ENCODE data around the gene FHOD3.

The FHOD3 gene

DNA sequence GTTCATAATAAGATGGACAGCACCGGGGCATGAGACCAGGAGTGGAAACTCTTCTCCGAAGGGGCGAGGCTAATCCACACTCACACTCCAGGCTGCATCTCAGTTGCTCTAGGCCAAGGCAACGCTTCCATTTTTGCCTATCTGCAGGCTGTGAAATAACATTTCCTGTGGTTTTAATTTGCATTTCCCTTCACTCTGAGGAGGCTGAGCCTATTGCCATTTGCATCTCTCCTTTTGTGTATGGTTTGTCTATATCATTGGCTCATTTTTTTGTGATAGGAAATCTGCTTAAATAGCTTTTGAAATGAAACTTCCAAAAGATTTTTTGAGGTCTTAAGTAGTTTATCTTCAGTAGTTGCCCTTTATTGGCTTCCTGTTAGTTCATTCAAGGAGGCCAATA is 473.7 kb downstream of the FHOD3 start:
- DNase-seq: no peak
- no peak overlapping the region for H3K4me3 Mint-ChIP-seq
- H3K9me3 Mint-ChIP-seq: no peaks in the 10 kb centered on the region
- no peak overlapping the region for H3K27ac Mint-ChIP-seq
- H3K27me3 Mint-ChIP-seq: peaks cover 4% of the 10 kb centered on the region
- H3K36me3 Mint-ChIP-seq: no peaks in the 10 kb centered on the region
- CTCF ChIA-PET: no interaction called here
- H3K4me1 Mint-ChIP-seq: peaks cover 7% of the 10 kb centered on the region

DNA sequence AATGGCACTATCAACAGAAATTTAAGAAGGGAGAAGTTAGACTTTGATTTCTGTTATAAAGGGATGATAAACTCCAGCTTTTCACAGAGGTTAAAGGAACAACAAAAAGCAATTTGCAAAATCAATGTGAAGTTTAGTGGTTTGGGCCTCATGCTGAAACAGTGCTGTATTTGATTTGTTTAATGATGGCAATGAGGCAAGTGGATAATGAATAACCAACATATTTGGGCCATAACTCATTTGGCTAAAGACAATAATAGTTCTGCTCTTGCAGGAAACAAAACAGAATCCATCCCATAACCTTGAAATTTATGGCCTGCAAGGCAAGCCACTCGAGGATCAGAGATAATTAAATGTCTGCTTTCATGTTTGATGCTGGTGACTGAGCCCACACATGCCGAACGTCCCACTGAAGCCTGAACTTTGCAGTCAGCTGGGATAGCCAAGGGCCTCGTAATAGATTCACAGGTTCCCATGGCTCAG is 474.8 kb downstream of the FHOD3 start:
- Mint-ChIP-seq H3K9me3 (no peaks in the 10 kb centered on the region), H3K4me1 (peaks cover 7% of the 10 kb centered on the region), H3K27ac (no peak overlapping the region), H3K27me3 (peaks cover 4% of the 10 kb centered on the region), H3K4me3 (no peak overlapping the region), H3K36me3 (no peaks in the 10 kb centered on the region)
- CTCF ChIA-PET: no interaction called here
- DNase-seq: no peak

DNA sequence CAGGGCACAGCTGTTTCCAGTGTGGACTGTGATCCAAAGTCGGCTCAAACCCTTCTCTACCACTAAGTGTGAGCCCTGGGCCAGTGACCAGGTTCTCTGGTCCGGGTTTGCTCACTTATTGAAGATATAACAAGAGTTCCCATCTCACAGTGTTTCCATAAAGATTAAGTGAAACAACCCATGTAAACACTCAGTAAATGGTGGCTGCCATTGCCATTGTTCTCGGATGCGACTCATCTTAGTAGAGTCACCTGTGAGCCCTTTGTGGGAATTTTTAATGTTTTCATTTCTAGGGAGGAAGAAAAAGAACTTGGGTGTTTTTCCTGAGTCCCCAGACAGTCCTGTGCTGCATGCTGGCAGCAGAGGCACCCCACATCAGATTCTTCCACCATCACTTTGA is 477.9 kb downstream of the FHOD3 start:
- Mint-ChIP-seq H3K4me1 (peaks cover 7% of the 10 kb centered on the region), H3K27me3 (peaks cover 4% of the 10 kb centered on the region), H3K27ac (no peak overlapping the region), H3K36me3 (peaks cover 3% of the 10 kb centered on the region), H3K4me3 (no peak overlapping the region), H3K9me3 (no peaks in the 10 kb centered on the region)
- no peak for DNase-seq
- CTCF ChIA-PET: no interaction called here

DNA sequence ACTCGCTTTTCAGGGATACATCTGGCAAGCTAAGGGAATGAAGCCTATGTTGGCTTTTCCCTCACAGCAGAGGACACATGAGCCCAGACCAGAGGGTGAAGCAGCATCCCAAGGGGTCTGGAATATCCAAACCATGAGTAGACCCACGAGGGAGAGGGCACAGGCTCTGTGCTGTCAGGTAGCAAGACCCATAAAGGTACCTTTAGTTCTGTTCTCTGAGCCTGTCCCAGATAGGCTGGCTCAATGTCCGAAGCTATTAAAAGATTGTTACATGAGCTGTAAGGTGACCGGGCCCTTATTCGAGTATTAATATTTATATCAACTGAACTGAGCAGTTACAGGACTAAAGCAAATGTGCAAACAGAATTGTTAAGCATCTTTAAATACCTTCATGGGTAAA is 479.1 kb downstream of the FHOD3 start:
- Mint-ChIP-seq H3K4me1 (no peaks in the 10 kb centered on the region), H3K36me3 (peaks cover 3% of the 10 kb centered on the region), H3K9me3 (no peaks in the 10 kb centered on the region), H3K4me3 (no peak overlapping the region), H3K27me3 (peaks cover under 1% of the 10 kb centered on the region), H3K27ac (no peak overlapping the region)
- DNase-seq: no peak
- CTCF ChIA-PET: no interaction called here

DNA sequence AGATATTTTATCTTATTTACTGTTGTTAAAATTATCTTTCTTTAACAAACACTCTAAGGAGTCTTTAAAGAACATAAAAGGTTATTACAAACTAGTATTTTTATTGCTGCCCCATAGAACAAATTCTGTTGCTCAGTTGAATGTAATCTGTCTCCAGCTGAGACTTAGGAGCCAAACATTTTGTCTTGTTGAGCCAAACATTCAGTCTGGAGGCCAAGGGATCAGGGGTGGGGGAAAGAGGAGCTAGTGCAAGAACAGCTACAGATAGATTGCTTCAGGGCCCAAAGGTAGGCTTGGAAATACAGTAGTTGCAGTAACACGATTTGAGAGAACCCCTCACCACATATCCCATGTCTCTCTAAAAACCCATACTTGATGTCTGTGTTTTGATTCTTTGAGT is 480.1 kb downstream of the FHOD3 start:
- Mint-ChIP-seq H3K4me3 (no peak overlapping the region), H3K36me3 (peaks cover 4% of the 10 kb centered on the region), H3K27me3 (no peaks in the 10 kb centered on the region), H3K4me1 (no peaks in the 10 kb centered on the region), H3K27ac (no peak overlapping the region), H3K9me3 (no peaks in the 10 kb centered on the region)
- DNase-seq: no peak
- CTCF ChIA-PET: interaction anchor here (1.7 kb wide), 1 partner anchor 90 kb away, joined by 3 read pairs; no protein-coding TSS in a partner anchor

DNA sequence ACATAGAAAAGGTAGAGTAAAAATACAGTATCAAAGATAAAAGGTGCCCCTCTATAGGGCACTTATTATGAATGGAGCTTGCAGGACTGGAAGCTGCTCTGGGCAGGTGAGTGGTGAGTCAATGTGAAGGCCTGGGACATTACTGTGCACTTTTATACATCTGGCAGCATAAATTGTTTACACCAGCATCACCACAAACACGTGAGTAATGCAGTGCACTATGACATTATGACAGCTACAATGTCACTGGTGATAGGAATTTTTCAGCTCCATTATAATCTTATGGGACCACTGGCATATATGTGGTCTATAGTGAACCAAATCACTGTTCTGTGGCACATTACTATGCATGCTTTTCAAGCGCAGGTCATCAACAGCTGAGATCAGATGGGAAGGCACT is 483.2 kb downstream of the FHOD3 start:
- no peak overlapping the region for H3K4me3 Mint-ChIP-seq
- H3K27ac Mint-ChIP-seq: no peak overlapping the region
- CTCF ChIA-PET: no interaction called here
- peaks cover 9% of the 10 kb centered on the region for H3K36me3 Mint-ChIP-seq
- no peaks in the 10 kb centered on the region for H3K9me3 Mint-ChIP-seq
- H3K27me3 Mint-ChIP-seq: no peaks in the 10 kb centered on the region
- no peak for DNase-seq
- H3K4me1 Mint-ChIP-seq: no peaks in the 10 kb centered on the region

DNA sequence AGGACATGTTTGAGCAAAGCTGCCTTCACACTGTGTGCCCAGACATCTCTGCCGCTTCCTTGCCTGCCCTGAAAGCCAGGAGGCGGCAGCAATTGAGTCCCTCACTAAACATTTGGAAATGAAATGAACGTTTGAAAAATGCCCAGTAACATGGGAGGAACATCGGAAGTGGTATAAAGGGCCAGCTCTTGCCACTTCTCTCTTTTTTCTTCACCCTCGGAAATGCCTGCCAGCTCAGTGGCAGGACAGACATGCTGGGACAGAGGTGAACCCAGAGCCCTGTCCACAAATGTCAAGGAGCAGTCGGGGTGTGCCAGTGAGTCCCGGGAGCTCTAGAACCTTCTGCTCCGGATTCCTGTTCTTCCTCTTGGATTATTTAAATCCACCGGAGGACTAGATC is 485.2 kb downstream of the FHOD3 start:
- no peak overlapping the region for H3K4me3 Mint-ChIP-seq
- no peak for DNase-seq
- peaks cover 4% of the 10 kb centered on the region for H3K4me1 Mint-ChIP-seq
- no peak overlapping the region for H3K27ac Mint-ChIP-seq
- H3K36me3 Mint-ChIP-seq: peaks cover 19% of the 10 kb centered on the region
- CTCF ChIA-PET: no interaction called here
- H3K9me3 Mint-ChIP-seq: no peaks in the 10 kb centered on the region
- H3K27me3 Mint-ChIP-seq: no peaks in the 10 kb centered on the region

DNA sequence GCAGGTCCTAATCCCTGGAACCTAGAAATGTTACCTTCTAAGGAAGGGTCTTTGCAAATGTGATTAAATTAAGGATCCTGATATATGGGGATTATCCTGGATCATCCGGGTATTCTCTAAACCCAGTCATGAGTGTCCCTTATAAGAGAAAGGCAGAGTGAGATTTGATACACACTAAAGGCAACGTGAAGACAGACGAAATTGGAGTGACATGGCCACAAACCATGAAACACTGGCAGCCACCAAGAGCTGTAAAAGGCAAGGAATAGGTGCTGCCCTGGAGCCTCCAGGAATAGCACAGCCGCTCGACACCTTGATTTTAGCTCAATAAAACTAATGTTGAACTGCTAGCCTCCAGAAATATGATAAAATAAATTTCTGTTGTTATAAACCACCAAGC is 486.3 kb downstream of the FHOD3 start:
- peaks cover 16% of the 10 kb centered on the region for H3K36me3 Mint-ChIP-seq
- no peaks in the 10 kb centered on the region for H3K27me3 Mint-ChIP-seq
- H3K4me1 Mint-ChIP-seq: peaks cover 4% of the 10 kb centered on the region
- H3K27ac Mint-ChIP-seq: no peak overlapping the region
- no peaks in the 10 kb centered on the region for H3K9me3 Mint-ChIP-seq
- no peak for DNase-seq
- H3K4me3 Mint-ChIP-seq: no peak overlapping the region
- CTCF ChIA-PET: no interaction called here

DNA sequence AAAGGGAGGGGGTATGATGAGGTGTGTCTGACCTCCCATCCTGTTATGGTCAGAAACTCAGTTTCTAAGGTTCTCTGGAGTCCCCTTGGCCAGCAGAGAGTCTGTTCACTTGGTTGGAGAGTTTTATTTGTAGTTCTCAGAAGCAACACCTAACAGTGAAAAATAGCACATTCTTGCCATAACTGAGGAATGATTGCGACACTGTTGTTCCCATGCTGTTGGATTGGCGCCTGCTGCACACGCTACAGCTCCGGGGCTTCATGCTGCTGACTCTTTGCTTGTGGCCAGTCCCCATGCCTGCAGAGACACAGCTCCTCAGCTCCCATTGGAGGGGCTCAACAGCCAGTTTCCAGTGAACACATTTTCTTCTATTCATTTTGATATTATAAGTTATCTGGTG is 489.2 kb downstream of the FHOD3 start:
- Mint-ChIP-seq H3K9me3 (peaks cover 6% of the 10 kb centered on the region), H3K27me3 (no peaks in the 10 kb centered on the region), H3K27ac (no peak overlapping the region), H3K4me1 (peaks cover 4% of the 10 kb centered on the region), H3K4me3 (no peak overlapping the region), H3K36me3 (peaks cover 40% of the 10 kb centered on the region)
- CTCF ChIA-PET: no interaction called here
- no peak for DNase-seq

DNA sequence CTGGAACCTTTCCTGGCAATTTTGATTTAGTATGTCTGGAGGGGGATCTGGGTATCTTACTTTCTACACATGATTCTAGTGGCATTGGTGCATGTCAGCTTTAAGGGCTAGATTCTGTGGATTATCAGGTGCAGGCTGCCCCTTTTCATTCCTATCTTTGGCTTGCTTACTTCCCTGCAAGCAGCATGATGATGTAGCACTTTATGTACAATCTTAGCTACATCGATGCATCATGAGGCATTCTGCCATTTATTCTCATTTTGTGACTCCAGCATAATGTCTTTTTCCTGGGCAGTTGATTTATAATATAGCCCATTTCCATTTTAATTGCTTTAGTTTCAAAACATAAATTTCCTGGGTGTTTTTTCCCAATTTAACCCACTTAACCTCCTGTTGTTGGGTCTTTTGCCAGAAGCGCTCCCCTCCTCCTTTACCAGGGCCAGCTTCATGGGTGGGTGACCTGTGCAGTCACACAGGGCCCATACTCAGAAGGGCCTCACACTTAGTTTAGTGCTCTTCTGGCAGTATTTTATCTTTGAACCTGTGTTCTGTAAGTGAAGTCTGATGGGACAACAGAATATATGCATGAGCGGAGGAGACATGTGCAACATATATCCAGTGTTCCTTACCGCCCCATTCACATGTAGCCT is 495.2 kb downstream of the FHOD3 start:
- Mint-ChIP-seq H3K4me3 (no peak overlapping the region), H3K36me3 (peaks cover 66% of the 10 kb centered on the region), H3K9me3 (peaks cover 6% of the 10 kb centered on the region), H3K27ac (no peak overlapping the region), H3K27me3 (no peaks in the 10 kb centered on the region), H3K4me1 (no peaks in the 10 kb centered on the region)
- CTCF ChIA-PET: no interaction called here
- DNase-seq: no peak

DNA sequence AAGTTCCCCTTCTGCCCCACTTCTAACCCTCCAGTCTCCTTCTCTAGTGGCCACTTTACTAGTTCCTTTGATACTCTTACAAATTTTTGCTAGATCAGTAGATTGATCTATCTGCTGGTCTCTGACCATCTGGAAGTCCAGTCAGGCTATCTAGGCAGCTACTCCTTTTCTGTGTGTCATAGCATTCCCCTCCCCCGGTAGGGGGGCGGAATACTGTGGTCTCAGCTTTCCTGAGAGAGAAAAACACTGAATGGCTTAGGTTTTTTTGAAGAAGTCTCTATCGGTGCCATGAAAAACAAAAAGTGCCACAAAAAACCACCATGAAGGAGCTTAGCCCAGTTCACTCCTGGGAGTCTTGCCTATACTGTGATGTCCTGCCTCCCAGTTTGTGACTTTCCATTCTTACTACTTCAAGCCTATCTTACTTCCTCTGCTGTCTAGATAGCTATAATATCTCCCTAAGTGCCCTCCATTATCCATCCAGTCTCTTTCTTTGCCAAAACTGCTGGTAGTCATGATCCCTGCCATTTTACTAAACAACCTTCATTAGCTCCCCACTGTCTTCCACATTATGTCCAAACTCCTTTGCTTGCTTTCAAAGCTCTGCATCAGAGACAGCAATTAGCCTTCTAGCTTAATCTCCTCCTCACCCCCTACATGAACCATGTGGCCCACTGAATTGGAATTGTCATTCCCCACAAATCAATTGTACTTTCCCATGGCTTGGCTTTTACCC is 501.4 kb downstream of the FHOD3 start:
- Mint-ChIP-seq H3K27ac (no peak overlapping the region), H3K27me3 (no peaks in the 10 kb centered on the region), H3K36me3 (peaks cover 69% of the 10 kb centered on the region), H3K4me1 (no peaks in the 10 kb centered on the region), H3K4me3 (no peak overlapping the region), H3K9me3 (no peaks in the 10 kb centered on the region)
- no peak for DNase-seq
- CTCF ChIA-PET: interaction anchor here (1.2 to 1.4 kb wide), 2 partner anchors 12 to 111 kb away, joined by 3 to 5 read pairs; no protein-coding TSS in a partner anchor

DNA sequence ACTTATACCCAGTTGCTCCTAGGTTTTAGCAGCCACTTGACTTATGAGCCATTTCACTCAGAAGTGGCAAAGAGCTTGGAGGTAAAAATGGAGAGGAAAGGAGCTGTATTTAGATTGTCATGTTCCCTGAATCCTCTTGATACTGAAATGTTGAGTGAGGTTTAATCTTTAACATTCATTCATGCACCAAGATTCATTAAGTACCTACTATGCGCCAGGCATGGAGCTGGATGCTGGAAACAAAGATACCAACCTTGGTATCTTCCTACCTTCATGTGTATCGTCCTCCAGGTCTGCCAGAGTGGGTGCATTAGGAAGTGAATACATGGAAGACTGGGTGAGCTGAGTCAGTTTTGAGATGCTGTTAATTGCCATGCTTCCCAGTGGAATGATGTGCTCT is 507.6 kb downstream of the FHOD3 start:
- Mint-ChIP-seq H3K9me3 (no peaks in the 10 kb centered on the region), H3K4me3 (no peak overlapping the region), H3K27ac (no peak overlapping the region), H3K36me3 (peaks cover 58% of the 10 kb centered on the region), H3K27me3 (no peaks in the 10 kb centered on the region), H3K4me1 (peaks cover 2% of the 10 kb centered on the region)
- CTCF ChIA-PET: no interaction called here
- no peak for DNase-seq

DNA sequence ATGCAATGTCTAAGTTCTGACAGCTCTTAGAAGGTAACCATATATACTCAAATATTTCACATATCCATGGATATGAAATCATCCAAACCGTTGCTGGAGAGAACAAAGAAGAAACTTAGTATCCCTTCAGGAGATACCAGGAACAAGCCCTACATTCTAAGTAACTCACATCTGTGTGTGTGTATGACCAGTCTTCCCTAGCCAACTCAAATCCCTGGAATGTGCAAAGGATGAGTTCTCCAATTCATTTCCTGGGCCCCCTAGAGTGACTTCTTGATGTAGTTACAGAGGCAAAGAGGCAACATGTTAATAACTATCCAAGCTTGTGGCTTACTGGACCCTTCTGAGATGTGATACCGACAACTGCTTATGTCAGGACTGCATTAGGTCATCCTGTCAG is 511.2 kb downstream of the FHOD3 start:
- H3K9me3 Mint-ChIP-seq: no peaks in the 10 kb centered on the region
- DNase-seq: no peak
- no peaks in the 10 kb centered on the region for H3K27me3 Mint-ChIP-seq
- peaks cover 45% of the 10 kb centered on the region for H3K36me3 Mint-ChIP-seq
- no peak overlapping the region for H3K27ac Mint-ChIP-seq
- CTCF ChIA-PET: interaction anchor here (0.9 to 4.5 kb wide), 3 partner anchors 20 to 121 kb away, joined by 3 to 38 read pairs (median 3); partner anchors contain the start of genes KIAA1328 and TPGS2
- peaks cover 2% of the 10 kb centered on the region for H3K4me1 Mint-ChIP-seq
- H3K4me3 Mint-ChIP-seq: no peak overlapping the region

DNA sequence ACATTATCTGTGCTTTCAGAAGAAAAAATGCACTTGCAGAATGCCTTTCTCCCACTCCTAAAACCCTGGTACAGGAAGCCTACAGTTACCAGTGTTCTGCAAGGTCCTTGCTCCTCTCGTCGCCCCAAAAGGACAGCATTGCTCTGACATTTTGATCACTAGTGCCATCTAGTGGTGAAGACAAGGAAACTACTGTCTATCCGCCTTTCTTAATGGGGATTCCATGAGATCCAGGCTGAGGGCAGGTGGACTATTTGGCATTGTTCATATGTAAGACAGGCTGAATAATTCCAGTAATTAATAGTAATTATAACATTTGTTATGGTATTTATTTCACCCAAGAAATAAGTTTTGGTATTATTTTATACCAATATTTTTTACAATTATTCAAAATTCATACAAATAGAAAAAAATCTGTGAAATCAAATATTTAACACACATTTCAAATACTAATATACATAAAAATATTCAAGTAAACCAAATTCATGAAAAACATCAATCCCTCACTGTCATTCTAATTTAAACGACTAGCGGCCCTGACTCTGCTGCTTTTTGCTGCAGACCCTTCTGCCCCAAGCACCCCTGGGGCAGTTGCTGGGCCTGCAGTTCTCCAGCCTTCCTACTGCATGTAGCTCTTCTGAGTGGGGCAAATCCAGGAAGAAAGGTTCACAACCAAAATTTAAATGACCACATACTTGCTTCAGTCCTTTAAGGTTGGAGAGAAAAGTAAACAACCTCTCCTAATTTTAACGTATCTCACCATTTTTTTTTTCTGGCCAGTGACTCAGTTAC is 512.3 kb downstream of the FHOD3 start:
- no peaks in the 10 kb centered on the region for H3K9me3 Mint-ChIP-seq
- no peaks in the 10 kb centered on the region for H3K27me3 Mint-ChIP-seq
- DNase-seq: peak; percentile 39
- no peak overlapping the region for H3K27ac Mint-ChIP-seq
- CTCF ChIA-PET: interaction anchor here (0.6 to 4.5 kb wide), 7 partner anchors 11 to 122 kb away, joined by 3 to 38 read pairs (median 5); partner anchors contain the start of genes KIAA1328 and TPGS2
- H3K4me3 Mint-ChIP-seq: no peak overlapping the region
- peaks cover 41% of the 10 kb centered on the region for H3K36me3 Mint-ChIP-seq
- peaks cover 2% of the 10 kb centered on the region for H3K4me1 Mint-ChIP-seq
